ENCODE results near the gene FKBP5. TPM values are rescaled to one million over a fixed set of nuclear protein-coding genes. Genes with fewer than 3 reads are reported as not detected.

FKBP5 gene
- total and polyA plus RNA-seq, 9 of the 15 experiments (the other 6 are each of a cell fraction or from before 2014, with no cell fraction given), result 32.7 to 151 (median 75.0) TPM

- TF ChIP-seq HNRNPLL (IDR thresholded peaks at IDR 0.05; ENCODE audit: low read depth, low read length, poor library complexity, severe bottlenecking) (peak; percentile 91), ZNF57 (CRISPR knock-in tag; IDR thresholded peaks at IDR 0.05) (no peak), ZNF324 (CRISPR knock-in tag; IDR thresholded peaks at IDR 0.05) (peak; percentile 64; the same call in 1 of the 2 replicates), ZKSCAN1 (IDR thresholded peaks at IDR 0.05; ENCODE audit: low read depth, low read length) (peak; percentile 33; the same call in 1 of the 2 replicates), CHD4 (IDR thresholded peaks at IDR 0.05; ENCODE audit: insufficient read depth, insufficient replicate concordance, low read depth, low read length, poor library complexity, severe bottlenecking) (no peak), ILF3 (IDR thresholded peaks at IDR 0.05; ENCODE audit: borderline replicate concordance) (no peak), ZNF134 (CRISPR knock-in tag; conservative IDR thresholded peaks at IDR 0.05) (no peak), MCM2 (IDR thresholded peaks at IDR 0.05; ENCODE audit: low read depth) (no peak), NR2F6 (CRISPR knock-in tag; IDR thresholded peaks at IDR 0.05) (no peak), ZNF239 (CRISPR knock-in tag; IDR thresholded peaks at IDR 0.05) (no peak), SAFB (IDR thresholded peaks at IDR 0.05; ENCODE audit: borderline replicate concordance, low read depth, low read length) (peak; percentile 42; the same call in 1 of the 2 replicates), GTF2F1 (IDR thresholded peaks at IDR 0.05; ENCODE audit: low read depth, low read length) (peak; percentile 63), TEAD2 (tag; IDR thresholded peaks at IDR 0.05) (0 out of 2 replicates have a peak, but pooled peaks have one; percentile 9), CHD2 (IDR thresholded peaks at IDR 0.05; ENCODE audit: low read depth, low read length) (peak; percentile 89), ZNF24 (IDR thresholded peaks at IDR 0.05) (no peak), ZBTB33 (CRISPR knock-in tag; IDR thresholded peaks at IDR 0.05) (0 out of 2 replicates have a peak, but pooled peaks have one; percentile 31), NCOA4 (IDR thresholded peaks at IDR 0.05; ENCODE audit: partially characterized antibody) (no peak), THRAP3 (IDR thresholded peaks at IDR 0.05; ENCODE audit: borderline replicate concordance) (no peak), HDAC3 (IDR thresholded peaks at IDR 0.05; ENCODE audit: borderline replicate concordance, partially characterized antibody) (no peak), USF2 (CRISPR knock-in tag; IDR thresholded peaks at IDR 0.05) (peak; percentile 63; the same call in 1 of the 2 replicates), KHSRP (IDR thresholded peaks at IDR 0.05) (no peak), SAFB2 (IDR thresholded peaks at IDR 0.05; ENCODE audit: borderline replicate concordance, low read depth, low read length, severe bottlenecking) (no peak), ZNF444 (CRISPR knock-in tag; IDR thresholded peaks at IDR 0.05) (no peak), ZNF217 (CRISPR knock-in tag; IDR thresholded peaks at IDR 0.05) (no peak), TBL1XR1 (IDR thresholded peaks at IDR 0.05; ENCODE audit: low read length in 2 of 2) (peak in 1 of 2 experiments; percentile 59; a peak in 2 of 4 replicates), MEF2A (IDR thresholded peaks at IDR 0.05; ENCODE audit: control insufficient read depth, low read depth, low read length) (no peak), ZNF274 (IDR thresholded peaks at IDR 0.05; ENCODE audit: borderline replicate concordance, low read depth, low read length) (no peak)
Observed at GRCh38 chr6:35727935-35728682, 39.4 kb upstream of the FKBP5 start (continued).
